ENCODE measurements around the gene DNASE1.

The DNASE1 gene

GRCh38 chr16:3669082-3669481 lies 14.6 kb downstream of the DNASE1 start:
- DNase-seq (ENCODE audit: low read depth): no peak
- no peak overlapping the region for H3K4me3 ChIP-seq (ENCODE audit: low read depth, low read length)
- TF ChIP-seq CTCF (IDR thresholded peaks at IDR 0.05; ENCODE audit: insufficient read depth, low read depth, low read length, missing control alignments): no peak

- no peak for TF ChIP-seq CTCF (IDR thresholded peaks at IDR 0.05; ENCODE audit: insufficient read depth, low read depth, low read length, missing control alignments)
- no peak for DNase-seq (ENCODE audit: low read depth)
- no peak overlapping the region for H3K4me3 ChIP-seq (ENCODE audit: low read depth, low read length)
These were observed 16.2 kb downstream of the DNASE1 start for GRCh38 chr16:3670711-3671110.

- no peak for TF ChIP-seq CTCF (IDR thresholded peaks at IDR 0.05; ENCODE audit: insufficient read depth, low read depth, low read length, missing control alignments)
- DNase-seq (ENCODE audit: low read depth): no peak
These were observed 16.9 kb downstream of the DNASE1 start for GRCh38 chr16:3671424-3671823.

GRCh38 chr16:3672571-3673041 lies 18.1 kb downstream of the DNASE1 start:
- no peak for DNase-seq (ENCODE audit: low read depth)
- TF ChIP-seq CTCF (IDR thresholded peaks at IDR 0.05; ENCODE audit: insufficient read depth, low read depth, low read length, missing control alignments): no peak
- no peak overlapping the region for H3K4me3 ChIP-seq (ENCODE audit: low read depth, low read length)

More at GRCh38 chr16:3671424-3671823, 16.9 kb downstream of the DNASE1 start:
- no peak overlapping the region for H3K4me3 ChIP-seq (ENCODE audit: low read depth, low read length)

GRCh38 chr16:3673201-3673600 lies 18.7 kb downstream of the DNASE1 start:
- no peak for DNase-seq (ENCODE audit: low read depth)
- no peak for TF ChIP-seq CTCF (IDR thresholded peaks at IDR 0.05; ENCODE audit: insufficient read depth, low read depth, low read length, missing control alignments)

GRCh38 chr16:3673676-3674377 lies 19.3 kb downstream of the DNASE1 start:
- DNase-seq (ENCODE audit: low read depth): no peak
- no peak overlapping the region for H3K4me3 ChIP-seq (ENCODE audit: low read depth, low read length)
- TF ChIP-seq CTCF (IDR thresholded peaks at IDR 0.05; ENCODE audit: insufficient read depth, low read depth, low read length, missing control alignments): no peak

More at GRCh38 chr16:3673201-3673600, 18.7 kb downstream of the DNASE1 start:
- no peak overlapping the region for H3K4me3 ChIP-seq (ENCODE audit: low read depth, low read length)
